ENCODE results near the gene PRRC2A.

DNA sequence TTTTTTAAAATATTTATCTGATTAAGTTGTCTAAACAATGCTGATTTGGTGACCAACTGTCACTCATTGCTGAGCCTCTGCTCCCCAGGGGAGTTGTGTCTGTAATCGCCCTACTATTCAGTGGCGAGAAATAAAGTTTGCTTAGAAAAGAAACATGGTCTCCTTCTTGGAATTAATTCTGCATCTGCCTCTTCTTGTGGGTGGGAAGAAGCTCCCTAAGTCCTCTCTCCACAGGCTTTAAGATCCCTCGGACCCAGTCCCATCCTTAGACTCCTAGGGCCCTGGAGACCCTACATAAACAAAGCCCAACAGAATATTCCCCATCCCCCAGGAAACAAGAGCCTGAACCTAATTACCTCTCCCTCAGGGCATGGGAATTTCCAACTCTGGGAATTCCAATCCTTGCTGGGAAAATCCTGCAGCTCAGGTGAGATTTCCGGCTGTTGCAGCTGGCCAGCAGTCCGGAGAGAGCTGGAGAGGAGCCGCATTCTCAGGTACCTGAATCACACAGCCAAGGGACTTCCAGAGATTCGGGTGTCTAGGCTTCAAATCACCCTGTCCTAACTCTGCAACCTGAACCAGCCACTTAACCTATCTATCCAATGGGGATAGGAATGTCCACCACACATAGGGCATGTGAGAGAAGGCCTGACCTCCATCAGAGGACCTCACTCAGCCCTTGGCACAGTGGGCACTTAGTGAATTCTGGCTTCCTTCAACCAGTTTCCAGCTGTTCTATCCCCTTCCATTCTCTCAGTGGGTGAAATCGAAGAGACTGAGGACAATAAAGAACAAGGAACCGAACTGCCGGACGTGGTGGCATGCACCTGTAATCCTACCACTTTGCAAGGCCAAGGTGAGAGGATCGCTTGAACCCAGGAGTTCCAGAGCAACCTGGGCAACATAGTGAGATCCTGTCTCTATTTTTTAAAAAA lies 42.1 kb upstream of the PRRC2A start:
- TF ChIP-seq EP300 (IDR thresholded peaks at IDR 0.05) (no peak), POLR2AphosphoS5 (IDR thresholded peaks at IDR 0.05) (no peak), POLR2A (IDR thresholded peaks at IDR 0.05) (no peak)
- TF ChIP-seq, protein P1, sequence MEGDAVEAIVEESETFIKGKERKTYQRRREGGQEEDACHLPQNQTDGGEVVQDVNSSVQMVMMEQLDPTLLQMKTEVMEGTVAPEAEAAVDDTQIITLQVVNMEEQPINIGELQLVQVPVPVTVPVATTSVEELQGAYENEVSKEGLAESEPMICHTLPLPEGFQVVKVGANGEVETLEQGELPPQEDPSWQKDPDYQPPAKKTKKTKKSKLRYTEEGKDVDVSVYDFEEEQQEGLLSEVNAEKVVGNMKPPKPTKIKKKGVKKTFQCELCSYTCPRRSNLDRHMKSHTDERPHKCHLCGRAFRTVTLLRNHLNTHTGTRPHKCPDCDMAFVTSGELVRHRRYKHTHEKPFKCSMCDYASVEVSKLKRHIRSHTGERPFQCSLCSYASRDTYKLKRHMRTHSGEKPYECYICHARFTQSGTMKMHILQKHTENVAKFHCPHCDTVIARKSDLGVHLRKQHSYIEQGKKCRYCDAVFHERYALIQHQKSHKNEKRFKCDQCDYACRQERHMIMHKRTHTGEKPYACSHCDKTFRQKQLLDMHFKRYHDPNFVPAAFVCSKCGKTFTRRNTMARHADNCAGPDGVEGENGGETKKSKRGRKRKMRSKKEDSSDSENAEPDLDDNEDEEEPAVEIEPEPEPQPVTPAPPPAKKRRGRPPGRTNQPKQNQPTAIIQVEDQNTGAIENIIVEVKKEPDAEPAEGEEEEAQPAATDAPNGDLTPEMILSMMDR (IDR thresholded peaks at IDR 0.05): no peak

Measured in suprapubic skin (tissue), 4 donors.